ENCODE results near the gene KCNMA1. TPM values are rescaled to one million over a fixed set of nuclear protein-coding genes. Genes with fewer than 3 reads are reported as not detected.

The KCNMA1 gene
- total RNA-seq, 1 donor: 77.8 TPM

- Histone ChIP-seq H2AFZ (ENCODE audit: low read length) (no peak overlapping the region), H3K4me1 (ENCODE audit: insufficient read depth, low read length) (no peaks in the 10 kb centered on the region), H3K79me2 (ENCODE audit: insufficient read depth, low read length) (no peaks in the 10 kb centered on the region), H3K4me3 (ENCODE audit: insufficient read depth, low read length) (no peak overlapping the region), H3K27ac (ENCODE audit: low read depth, low read length) (no peak overlapping the region), H3K9me3 (ENCODE audit: low read depth, low read length) (no peaks in the 10 kb centered on the region), H3K4me2 (ENCODE audit: insufficient read depth, low read length) (no peak overlapping the region), H3K27me3 (ENCODE audit: insufficient read depth, low read length) (no peaks in the 10 kb centered on the region), H4K20me1 (ENCODE audit: insufficient read depth, low read length) (no peaks in the 10 kb centered on the region), H3K36me3 (ENCODE audit: insufficient read depth, low read length) (peaks cover 2% of the 10 kb centered on the region)
- no peak for DNase-seq (ENCODE audit: insufficient read length, low spot score, missing footprints)
- TF ChIP-seq, protein P1, sequence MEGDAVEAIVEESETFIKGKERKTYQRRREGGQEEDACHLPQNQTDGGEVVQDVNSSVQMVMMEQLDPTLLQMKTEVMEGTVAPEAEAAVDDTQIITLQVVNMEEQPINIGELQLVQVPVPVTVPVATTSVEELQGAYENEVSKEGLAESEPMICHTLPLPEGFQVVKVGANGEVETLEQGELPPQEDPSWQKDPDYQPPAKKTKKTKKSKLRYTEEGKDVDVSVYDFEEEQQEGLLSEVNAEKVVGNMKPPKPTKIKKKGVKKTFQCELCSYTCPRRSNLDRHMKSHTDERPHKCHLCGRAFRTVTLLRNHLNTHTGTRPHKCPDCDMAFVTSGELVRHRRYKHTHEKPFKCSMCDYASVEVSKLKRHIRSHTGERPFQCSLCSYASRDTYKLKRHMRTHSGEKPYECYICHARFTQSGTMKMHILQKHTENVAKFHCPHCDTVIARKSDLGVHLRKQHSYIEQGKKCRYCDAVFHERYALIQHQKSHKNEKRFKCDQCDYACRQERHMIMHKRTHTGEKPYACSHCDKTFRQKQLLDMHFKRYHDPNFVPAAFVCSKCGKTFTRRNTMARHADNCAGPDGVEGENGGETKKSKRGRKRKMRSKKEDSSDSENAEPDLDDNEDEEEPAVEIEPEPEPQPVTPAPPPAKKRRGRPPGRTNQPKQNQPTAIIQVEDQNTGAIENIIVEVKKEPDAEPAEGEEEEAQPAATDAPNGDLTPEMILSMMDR (IDR thresholded peaks at IDR 0.05; ENCODE audit: extremely low read depth, low read depth, low read length): no peak
Observed at GRCh38 chr10:76911184-76911583, 726.4 kb downstream of the KCNMA1 start.

- no peak for DNase-seq (ENCODE audit: insufficient read length, low spot score, missing footprints)
- no peak overlapping the region for H3K4me2 ChIP-seq (ENCODE audit: insufficient read depth, low read length)
- no peaks in the 10 kb centered on the region for H3K27me3 ChIP-seq (ENCODE audit: insufficient read depth, low read length)
- no peaks in the 10 kb centered on the region for H4K20me1 ChIP-seq (ENCODE audit: insufficient read depth, low read length)
- H3K9me3 ChIP-seq (ENCODE audit: low read depth, low read length): no peaks in the 10 kb centered on the region
- H3K79me2 ChIP-seq (ENCODE audit: insufficient read depth, low read length): no peaks in the 10 kb centered on the region
- no peak overlapping the region for H3K4me3 ChIP-seq (ENCODE audit: insufficient read depth, low read length)
- TF ChIP-seq, protein P1 (IDR thresholded peaks at IDR 0.05; ENCODE audit: extremely low read depth, low read depth, low read length): no peak
- H3K27ac ChIP-seq (ENCODE audit: low read depth, low read length): no peak overlapping the region
- H3K36me3 ChIP-seq (ENCODE audit: insufficient read depth, low read length): peaks cover 2% of the 10 kb centered on the region
- H2AFZ ChIP-seq (ENCODE audit: low read length): no peak overlapping the region
- no peaks in the 10 kb centered on the region for H3K4me1 ChIP-seq (ENCODE audit: insufficient read depth, low read length)
Observed at GRCh38 chr10:76910184-76910962, 727.2 kb downstream of the KCNMA1 start.

GRCh38 chr10:76906256-76906655, 731.4 kb downstream of the KCNMA1 start:
- no peaks in the 10 kb centered on the region for H4K20me1 ChIP-seq (ENCODE audit: insufficient read depth, low read length)
- H2AFZ ChIP-seq (ENCODE audit: low read length): no peak overlapping the region
- no peaks in the 10 kb centered on the region for H3K79me2 ChIP-seq (ENCODE audit: insufficient read depth, low read length)
- H3K9me3 ChIP-seq (ENCODE audit: low read depth, low read length): no peaks in the 10 kb centered on the region
- H3K27me3 ChIP-seq (ENCODE audit: insufficient read depth, low read length): no peaks in the 10 kb centered on the region
- TF ChIP-seq, protein P1 (IDR thresholded peaks at IDR 0.05; ENCODE audit: extremely low read depth, low read depth, low read length): no peak
- H3K27ac ChIP-seq (ENCODE audit: low read depth, low read length): no peak overlapping the region
- no peaks in the 10 kb centered on the region for H3K4me1 ChIP-seq (ENCODE audit: insufficient read depth, low read length)
- H3K4me2 ChIP-seq (ENCODE audit: insufficient read depth, low read length): no peak overlapping the region
- H3K4me3 ChIP-seq (ENCODE audit: insufficient read depth, low read length): no peak overlapping the region
- peaks cover 2% of the 10 kb centered on the region for H3K36me3 ChIP-seq (ENCODE audit: insufficient read depth, low read length)
- no peak for DNase-seq (ENCODE audit: insufficient read length, low spot score, missing footprints)

- Histone ChIP-seq H3K4me2 (ENCODE audit: insufficient read depth, low read length) (no peak overlapping the region), H3K79me2 (ENCODE audit: insufficient read depth, low read length) (no peaks in the 10 kb centered on the region), H3K27me3 (ENCODE audit: insufficient read depth, low read length) (no peaks in the 10 kb centered on the region), H3K4me1 (ENCODE audit: insufficient read depth, low read length) (no peaks in the 10 kb centered on the region), H4K20me1 (ENCODE audit: insufficient read depth, low read length) (no peaks in the 10 kb centered on the region), H3K27ac (ENCODE audit: low read depth, low read length) (no peak overlapping the region), H3K9me3 (ENCODE audit: low read depth, low read length) (no peaks in the 10 kb centered on the region), H2AFZ (ENCODE audit: low read length) (no peak overlapping the region), H3K36me3 (ENCODE audit: insufficient read depth, low read length) (peaks cover 2% of the 10 kb centered on the region), H3K4me3 (ENCODE audit: insufficient read depth, low read length) (no peak overlapping the region)
- DNase-seq (ENCODE audit: insufficient read length, low spot score, missing footprints): no peak
- TF ChIP-seq, protein P1 (IDR thresholded peaks at IDR 0.05; ENCODE audit: extremely low read depth, low read depth, low read length): no peak
Observed at GRCh38 chr10:76905251-76905650, 732.4 kb downstream of the KCNMA1 start.

Data from osteoblast (primary cell).